HG03045 (cell line): ENCODE data around the gene CKS1B.
"Not testable (repeated sequence)": the region's sequence is repeated elsewhere in the genome, so short reads cannot be mapped to it uniquely, and the experiment has no call there.

Experiments used
- ATAC-seq: cut with Tn5 transposase; IDR thresholded peaks from one replicate; pipeline ENCODE4 v1.9.1; 2021; ENCODE audit warnings: mild to moderate bottlenecking, moderate library complexity; ENCODE audit not compliant: unreplicated experiment

Gene CKS1B

DNA sequence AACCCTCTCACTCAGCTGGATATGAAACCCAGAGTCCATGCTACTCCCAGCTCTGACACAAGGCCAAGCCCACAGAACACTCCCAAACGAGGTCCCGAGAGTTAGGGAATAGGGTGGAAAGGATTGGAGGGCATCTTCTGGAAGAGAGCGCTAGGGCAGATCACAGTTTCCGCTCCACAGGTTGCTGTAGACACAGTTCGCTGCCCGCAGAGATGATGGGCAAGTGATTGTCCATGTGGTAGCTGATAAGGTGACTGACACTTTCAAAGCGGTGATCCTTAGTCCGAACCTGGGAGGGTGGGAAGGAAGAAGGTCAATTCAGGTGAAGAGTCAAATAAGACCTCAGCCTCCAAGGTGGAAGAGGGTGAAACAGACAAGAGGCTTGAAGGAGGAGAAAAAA is 10.8 kb upstream of the CKS1B start:
- ATAC-seq = no peak

DNA sequence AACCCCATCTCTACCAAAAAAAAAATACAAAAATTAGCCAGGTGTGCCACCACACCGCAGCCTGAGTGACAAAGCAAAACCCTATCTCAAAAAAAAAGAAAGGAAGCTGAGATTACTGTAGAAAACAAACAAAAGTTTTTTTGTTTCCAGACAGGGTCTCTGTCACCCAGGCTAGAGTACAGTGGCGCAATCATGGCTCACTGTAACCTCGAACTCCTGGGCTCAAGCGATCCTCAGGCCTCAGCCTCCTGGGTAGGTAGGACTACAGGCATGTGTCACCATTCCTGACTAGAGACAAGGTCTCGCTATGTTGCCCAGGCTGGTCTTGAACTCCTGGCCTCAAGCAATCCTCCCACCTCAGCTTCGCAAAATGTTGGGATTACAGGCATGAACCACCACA is 10.1 kb upstream of the CKS1B start:
- ATAC-seq = no peak

DNA sequence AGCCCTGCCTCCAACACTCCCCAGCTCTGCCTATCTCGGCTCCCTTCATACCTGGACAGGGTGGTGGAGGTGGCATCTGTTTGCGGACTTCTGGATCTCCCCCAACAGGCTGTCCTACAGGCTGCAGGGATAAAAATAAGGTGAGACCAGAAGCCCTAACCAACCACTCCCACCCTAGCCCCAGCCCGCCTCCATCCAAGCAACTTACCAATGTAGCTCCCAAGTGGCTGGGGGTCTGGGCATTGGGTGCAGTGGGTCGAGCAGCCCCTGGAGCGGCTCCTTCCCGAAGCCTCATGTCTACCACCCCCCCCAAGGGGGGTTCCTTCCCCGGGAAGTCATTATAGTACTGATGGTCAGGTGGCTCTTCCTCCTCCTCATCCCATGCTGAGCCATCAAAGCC is 8.4 kb upstream of the CKS1B start:
- ATAC-seq = no peak

DNA sequence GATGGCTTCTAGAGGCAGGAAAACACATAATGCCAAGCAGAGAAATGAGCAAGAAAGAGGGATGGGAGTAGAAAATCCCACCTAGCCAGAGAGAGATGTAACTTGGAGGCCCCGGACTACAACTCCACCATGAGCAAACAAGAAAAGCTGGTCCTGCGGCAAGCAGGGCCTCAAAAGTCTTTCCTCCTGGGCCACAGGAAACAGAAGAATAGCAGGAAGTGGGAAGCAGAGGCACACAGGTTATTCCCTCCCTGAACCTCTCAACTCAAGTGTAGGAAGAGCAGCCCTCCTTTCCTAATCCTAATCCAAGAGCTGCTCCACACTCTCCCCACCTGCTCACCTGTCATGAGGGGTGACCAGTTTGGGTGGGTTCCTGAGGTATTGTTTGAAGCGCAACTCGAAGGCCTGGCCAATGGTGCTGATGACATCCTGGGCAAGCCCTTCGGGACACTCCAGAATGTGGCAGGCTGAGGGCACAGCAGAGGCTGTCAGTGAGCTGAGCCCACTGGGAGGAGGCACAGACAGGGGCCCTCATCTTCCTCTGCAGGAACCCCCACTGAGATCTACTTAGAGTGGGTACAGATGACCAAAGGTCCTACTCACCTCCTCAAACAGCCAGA is 7.0 kb upstream of the CKS1B start:
- ATAC-seq = no peak

DNA sequence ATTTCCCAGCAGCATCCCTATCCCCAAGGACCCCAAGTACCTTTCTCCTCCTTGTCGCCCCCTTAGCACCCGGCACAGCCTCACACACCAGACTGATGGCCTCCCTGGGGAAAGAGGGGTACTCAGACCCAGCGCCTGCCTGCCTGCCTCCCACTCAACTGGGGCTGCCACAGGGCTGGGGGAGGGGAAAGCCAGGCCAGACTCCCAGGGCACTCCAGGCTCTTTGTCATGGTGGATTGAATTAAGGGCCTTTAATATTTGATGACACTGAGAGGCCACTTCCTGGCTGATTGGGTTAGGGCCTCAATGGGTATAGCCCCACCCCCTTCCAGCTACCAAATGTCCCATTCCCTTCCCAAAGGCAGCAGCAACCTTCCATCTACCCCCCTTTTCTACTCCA is 5.8 kb upstream of the CKS1B start:
- no peak for ATAC-seq

DNA sequence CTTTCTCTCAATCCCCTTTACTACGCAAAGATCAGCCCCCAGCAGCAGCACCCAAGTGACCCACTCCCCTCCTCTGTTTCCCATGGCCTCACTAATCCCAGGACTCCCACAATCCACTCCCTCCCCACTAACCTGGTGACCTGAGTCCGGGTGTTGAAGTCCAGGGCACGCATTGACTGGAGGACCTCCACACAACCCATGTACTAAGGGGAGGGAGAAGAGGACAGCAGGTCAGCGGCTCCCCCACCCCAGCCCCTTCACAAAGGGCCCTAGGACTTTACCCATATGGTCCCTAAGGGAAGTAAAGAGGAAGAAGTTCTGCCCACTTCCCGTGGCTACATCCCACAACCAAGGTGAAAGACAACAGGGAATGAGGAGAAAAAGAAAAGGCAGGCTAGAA is 5.2 kb upstream of the CKS1B start:
- no peak for ATAC-seq

DNA sequence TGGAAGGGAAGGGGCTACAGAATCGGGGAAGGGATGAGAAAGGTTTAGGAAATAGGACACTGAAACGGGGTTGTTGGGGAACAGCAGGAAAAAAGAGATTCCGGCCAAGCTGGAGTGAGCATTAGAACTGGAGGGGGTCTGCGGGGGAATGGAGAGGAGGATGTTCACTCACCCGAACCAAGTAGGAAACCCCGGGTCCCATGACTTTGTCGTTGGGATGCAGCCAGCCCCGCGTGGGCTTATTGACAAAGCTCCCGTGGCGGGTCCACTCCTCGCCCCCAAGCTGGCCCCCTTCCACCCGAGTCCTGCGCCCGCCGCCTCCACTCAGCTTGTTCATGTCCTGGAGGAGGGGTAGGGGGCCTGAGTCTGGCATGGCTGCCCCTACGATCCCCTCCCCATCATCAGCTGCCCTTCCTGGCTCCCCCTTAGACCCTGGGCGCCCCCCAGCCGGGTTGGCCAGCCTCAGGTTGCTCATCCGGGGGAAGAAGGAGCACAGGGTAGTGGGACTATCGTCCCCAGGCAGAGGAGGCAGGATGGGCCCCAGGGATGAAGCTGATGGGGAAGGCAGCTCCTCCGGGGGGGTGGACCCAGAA is 4.5 kb upstream of the CKS1B start:
- ATAC-seq = no peak

DNA sequence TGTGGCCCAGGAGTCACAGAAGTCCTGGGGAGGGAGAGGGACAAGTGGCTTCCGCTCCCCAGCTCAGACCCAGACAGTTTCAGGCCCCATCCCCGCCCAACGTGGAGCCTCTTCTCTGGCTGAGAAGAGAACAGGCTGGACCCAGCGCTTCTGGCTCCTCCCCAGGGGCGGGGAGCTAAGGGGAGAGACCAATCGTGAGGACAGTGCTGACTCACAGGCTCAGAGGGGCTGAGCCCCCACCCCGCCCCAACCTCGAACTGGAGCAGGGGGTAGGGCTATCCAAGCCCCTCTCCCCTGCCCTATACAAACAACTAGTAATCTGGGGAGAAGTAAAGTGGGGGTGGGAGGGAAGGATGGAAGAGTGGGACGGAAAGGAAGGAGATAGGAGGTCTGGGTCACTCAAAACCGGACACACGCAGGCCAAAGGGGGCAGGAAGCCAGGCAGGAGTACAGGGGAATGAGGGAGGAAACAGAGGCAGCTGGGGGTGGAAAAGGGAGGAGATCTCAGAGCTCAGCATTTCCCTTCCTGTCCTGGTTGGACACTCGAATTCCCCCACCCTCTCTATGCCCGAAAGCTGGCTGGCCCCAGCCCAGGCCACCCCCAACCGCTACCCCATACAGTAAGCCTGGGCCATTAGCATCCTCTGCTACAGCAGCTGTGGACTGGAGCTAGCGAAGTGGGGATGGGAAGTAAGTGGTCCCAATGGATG is 3.7 kb upstream of the CKS1B start, which contains the start of gene SHC1:
SHC1 (minus strand) TSS at position 117 of the 710 bp plus-strand sequence. CDS start 221 bp downstream, outside the sequence.
- ATAC-seq = no peak

DNA sequence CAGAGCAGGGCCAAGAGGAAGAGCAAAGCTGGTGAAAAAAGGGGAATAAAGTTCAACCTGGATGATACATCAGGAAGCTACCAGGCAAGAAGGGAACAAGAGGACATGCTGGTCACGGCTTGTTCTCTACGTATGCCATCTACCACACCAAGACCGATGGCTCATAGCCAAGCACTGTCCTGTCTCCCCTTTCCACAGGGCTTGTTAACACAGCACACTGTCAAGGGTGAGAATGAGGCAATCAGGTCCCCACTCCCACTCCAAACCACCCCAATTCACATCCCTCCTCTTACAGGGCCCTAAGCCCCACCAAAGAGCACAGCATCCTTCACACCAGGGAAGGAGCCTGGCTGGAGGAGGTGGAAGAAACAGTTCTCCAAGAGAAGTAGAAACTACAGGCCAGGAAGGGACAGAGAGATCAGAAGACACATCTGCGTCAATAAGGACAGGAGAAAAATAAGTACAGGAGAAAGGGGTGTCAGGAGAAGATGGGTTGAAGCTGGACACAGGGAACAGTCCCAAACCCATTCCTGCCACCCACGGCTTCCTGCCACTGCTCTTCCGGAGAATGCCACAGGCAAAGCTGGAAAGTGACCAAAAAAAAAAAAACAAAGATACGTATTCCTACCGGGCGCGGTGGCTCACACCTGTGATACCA is 3.0 kb upstream of the CKS1B start:
- ATAC-seq = no peak

DNA sequence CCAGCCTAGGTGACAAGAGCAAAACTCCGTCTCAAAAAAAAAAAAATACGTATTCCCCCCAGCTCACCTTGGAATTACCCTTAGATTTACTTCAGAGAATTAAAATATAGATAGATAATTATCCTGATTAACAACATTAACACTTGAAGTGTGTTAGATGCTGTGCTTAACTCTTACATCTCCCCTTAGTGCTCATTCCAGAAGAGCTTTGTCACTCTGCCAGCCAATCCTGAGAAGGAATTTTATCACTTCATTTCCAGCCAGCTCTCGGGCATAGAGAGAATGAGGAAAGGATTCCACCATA is 2.3 kb upstream of the CKS1B start:
- ATAC-seq = no peak

DNA sequence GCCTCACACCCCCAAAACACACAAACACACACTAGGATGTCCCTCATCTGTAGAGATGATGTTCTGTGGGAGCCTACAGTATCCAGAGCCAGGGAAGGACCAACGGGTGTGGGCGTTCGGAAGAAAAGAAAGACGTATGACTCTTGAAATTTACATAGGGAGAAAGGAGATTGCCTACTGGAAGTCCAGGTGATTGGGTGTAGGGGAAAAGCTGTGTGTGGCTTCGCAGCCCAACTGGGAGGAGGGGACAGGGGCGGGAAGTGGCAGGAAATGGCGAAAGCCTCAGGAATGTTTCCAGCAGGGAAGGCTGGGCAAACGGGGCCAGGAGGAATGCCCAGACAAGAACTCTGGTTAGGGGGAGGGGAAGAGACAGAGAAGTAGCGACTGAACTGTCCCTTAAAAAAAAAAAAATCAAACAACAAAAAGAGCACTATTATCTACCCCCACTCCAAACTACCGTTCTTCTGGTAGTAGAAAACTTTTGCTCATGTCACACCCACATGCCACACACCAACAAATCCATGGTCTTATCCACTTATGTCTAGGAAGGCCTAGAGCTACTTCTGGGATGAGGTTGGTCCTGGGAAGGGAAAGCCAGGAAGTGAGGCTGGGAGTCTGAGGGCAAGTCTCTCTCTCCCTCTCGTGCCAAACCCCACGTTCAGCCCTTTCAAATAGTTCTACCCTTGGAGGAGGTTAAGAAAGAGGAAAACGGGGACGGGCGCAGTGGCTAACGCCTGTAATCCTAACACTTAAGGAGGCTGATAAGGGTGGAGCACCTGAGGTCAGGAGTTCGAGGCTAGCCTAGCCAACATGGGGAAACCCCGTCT is 1.8 kb upstream of the CKS1B start:
- no peak for ATAC-seq

DNA sequence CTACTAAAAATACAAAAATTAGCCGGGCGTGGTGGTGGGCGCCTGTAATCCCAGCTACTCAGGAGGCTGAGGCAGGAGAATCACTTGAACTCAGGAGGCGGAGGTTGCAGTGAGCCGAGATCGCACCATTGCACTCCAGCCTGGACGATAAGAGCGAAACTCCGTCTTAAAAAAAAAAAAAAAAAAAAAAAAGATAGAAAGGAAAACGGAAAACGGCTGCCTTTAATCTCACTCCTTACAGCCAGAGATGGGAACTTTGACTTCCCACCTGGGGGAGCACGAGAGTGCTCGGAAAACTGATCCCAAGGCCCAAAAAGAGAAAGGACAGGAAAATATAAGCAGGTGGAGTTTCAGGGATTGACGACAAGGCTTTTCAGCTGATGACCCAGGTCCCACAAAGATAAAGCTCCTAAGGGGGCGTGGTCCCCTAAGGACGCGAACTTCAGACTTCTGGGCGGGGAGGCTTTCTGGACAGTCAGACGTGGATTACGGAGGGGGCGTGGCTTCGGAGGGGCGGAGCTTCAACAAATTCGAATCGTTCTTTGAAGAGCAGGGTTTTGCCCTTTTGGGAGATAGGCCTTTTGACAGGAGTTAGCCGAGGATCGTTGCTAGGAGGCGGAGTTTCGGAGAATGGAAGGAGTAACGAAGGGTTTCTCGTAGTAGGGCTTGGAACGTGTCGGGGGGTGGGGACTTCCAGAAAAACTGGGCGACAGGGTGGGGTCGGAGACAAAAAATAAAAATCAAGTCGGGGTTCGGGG is 958 bp upstream of the CKS1B start:
- no peak for ATAC-seq

DNA sequence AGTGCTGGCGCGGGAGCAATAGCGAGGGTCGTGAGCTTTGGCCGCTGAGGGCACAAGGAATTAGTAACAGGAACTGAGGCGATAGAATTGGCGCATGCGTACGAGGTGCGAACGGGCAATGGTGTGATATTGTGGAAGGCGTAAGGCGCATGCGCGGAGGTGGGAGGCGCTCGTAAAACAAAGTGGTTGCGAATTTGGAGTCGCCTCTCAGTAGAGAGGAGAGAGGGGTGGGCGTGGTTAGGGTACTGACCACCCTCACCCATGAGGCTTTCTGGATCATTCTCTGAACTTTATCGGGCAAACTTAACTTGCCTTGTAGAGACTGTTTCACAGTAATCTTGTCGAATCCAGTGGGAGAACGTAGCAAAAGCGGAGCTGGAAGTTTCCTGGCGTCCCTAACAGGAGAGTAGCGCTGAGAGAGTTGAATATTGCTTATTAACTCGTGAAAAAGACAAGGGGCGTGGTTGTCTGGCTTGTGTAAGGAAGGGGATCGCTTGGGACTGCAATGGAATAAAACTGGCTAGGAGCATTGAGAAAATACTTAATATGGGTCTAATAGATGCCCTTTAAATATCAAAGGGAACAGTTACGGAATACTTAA is 427 bp downstream of the CKS1B start:
- ATAC-seq = peak; percentile 52

DNA sequence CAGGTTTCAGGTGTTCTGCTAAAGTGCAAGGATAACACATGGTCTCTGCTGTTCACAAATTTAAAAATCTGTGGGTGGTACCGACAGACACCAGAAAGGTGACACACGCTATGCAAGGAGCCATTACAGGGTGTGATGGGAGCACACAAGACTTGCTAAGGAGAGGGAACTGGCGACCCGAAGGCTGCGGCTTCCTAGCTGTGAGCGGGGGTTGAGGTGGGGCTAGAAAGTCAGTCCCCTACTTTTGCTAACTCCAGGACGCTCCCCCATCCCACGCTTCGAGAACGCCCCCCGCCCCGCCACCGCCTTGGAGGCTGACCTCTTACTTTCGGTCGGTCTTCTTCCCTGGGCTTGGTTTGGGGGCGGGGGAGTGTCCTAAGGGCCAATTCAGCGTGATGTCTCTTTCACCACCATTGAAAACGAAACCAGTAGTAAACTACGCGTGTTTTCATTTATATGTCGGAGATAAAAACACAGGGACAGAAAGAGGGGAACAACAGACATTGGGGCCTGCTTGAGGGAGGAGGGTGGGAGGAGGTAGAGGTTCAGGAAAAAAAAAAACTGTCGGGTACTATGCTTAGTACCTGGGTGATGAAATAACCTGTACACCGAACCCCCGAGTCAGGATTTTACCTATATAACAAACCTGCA is 1.1 kb downstream of the CKS1B start:
- no peak for ATAC-seq

DNA sequence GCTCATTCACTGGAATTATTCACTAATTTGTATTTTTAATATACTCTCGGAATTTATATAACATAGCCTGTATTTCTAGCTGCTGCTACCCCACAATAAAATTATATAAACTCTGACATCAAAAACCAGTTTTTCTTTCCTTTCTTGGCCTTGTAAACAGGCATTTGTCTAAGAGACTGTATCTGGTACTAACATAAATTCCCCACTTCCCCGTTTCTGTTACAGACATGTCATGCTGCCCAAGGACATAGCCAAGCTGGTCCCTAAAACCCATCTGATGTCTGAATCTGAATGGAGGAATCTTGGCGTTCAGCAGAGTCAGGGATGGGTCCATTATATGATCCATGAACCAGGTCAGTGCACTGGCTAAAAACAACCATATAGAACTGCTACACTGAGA is 3.3 kb downstream of the CKS1B start:
- not testable (repeated sequence) for ATAC-seq

DNA sequence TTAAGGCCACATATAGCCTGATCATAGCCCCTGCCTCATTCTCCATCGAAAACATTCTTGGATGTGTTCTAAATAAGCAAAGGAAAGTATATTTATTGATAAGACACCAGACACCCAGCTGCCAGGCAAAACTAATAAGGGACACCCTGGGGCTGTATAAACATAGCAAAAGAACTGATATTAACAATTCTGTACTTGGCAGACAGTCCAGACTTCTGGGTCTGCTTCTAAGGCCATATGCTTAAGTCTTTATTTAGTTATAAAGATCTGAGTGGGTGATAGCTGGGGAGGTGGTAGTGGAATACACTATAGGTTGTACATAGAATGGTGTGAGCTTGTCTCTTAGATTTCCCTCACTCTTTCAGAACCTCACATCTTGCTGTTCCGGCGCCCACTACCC is 3.9 kb downstream of the CKS1B start:
- no peak for ATAC-seq

DNA sequence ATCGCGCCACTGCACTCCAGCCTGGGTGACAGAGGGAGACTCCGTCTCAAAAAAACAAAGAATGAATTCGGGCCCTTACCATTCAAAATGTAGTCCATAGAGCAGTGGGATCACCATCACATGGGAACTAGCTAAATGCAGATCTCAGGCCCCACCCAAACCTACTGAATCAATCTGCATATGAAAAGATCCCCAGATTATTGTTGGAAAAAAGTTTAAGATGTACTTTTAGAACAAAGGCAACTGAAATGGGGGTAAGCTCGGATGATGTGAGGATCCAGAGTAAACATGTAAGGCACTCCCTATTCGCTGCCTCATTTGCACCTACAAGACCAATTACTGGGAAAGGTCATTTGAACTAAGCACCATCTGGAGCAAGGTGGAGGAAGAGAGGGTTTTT is 7.9 kb downstream of the CKS1B start:
- no peak for ATAC-seq

DNA sequence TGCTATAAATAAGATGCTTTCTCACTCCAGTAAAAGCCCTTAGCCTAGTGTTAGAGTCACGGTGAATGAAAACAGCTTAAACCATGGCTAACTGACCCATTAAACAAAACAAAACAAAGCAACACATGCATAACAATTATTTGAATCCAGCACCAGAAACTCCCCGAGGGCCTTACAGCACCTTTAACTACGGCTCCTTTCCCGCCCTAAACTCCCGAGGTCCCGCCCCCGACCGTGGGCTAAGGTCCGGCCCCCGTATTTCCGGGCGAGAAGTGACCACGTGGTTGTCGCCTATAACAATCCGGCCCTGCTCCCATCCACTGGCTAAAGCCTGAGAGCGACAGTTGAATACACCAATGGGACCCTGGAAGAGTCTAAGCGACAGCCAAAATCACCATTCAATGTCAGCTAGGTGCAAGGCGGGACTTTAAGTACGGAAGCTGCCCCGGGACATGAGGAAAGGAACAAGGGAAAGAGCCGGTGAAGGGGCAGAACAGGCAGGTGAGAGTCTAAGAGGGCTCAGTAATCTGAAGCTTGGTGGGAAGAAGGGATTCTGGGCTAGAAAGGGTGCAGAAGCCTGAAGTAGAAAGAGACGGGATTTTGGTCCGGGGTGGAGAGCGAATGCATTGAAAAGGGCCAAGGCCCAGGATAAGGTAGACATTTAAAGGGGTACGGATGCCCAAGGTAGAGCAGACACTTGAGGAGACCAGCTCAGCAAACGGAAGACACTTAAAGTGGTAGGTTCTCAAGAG is 8.6 kb downstream of the CKS1B start, which contains the start of gene FLAD1:
FLAD1 (plus strand) TSS at position 448 of the 752 bp plus-strand sequence. CDS start 351 bp downstream, outside the sequence.
- peak; percentile 98 for ATAC-seq
